Caco-2 (cell line): ENCODE results near the gene ANTXR2. TPM values are rescaled to one million over a fixed set of nuclear protein-coding genes. Genes with fewer than 3 reads are reported as not detected.

Experiments used
- BruUV-seq: library from RNA; stranded (reverse); fragments of 400-500 nt; replicated peaks from 2 replicates; lab custom pipeline; 2021; lab: Mats Ljungman, UMichigan
- CTCF ChIA-PET: fragments of 300-600 bp; sonication (Branson Sonifier 250); formaldehyde crosslinking; loops from one replicate; lab custom pipeline; 2022; ENCODE audit warnings: antibody characterized with exemption; lab: Charles Lee
- POLR2A ChIA-PET: fragments of 300-600 bp; sonication (Branson Sonifier 250); formaldehyde crosslinking; loops from one replicate; lab custom pipeline; 2022; ENCODE audit warnings: antibody characterized with exemption; lab: Charles Lee
- DNase-seq, 2 experiments: peaks; one replicate each; pipeline versions ENCODE4 v3.0.0 to v3.0.0-alpha.2; 2020 to 2022
- H3K27me3 ChIP-seq: replicated peaks from 2 replicates; pipeline ENCODE4 v1.6.0; 2011; ENCODE audit warnings: low read length; ENCODE audit not compliant: control insufficient read depth, insufficient read depth
- H3K36me3 ChIP-seq: 2 replicates; pipeline ENCODE4 v1.5.1; 2011; ENCODE audit warnings: low read length; ENCODE audit not compliant: control insufficient read depth, insufficient read depth
- H3K4me1 ChIP-seq: fragments of 250-450 bp; sonication (Bioruptor Pico); 2 replicates; pipeline ENCODE4 v1.5.1; 2020; ENCODE audit warnings: mild to moderate bottlenecking
- H3K4me3 ChIP-seq: 2 replicates; pipeline ENCODE4 v1.5.1; 2011; ENCODE audit warnings: low read depth, mild to moderate bottlenecking, control low read depth, low read length
- H3K9me3 ChIP-seq: fragments of 250-450 bp; sonication (Bioruptor Pico); 2 replicates; pipeline ENCODE4 v1.5.1; 2020; ENCODE audit warnings: mild to moderate bottlenecking, moderate library complexity
- H3K27ac Mint-ChIP-seq: one replicate; pipeline ENCODE4 v1.8.0; 2022; ENCODE audit warnings: mixed read lengths; ENCODE audit not compliant: unreplicated experiment
- H3K27me3 Mint-ChIP-seq: one replicate; pipeline ENCODE4 v1.8.0; 2022; ENCODE audit warnings: mixed read lengths; ENCODE audit not compliant: insufficient read depth, unreplicated experiment
- H3K36me3 Mint-ChIP-seq: one replicate; pipeline ENCODE4 v1.8.0; 2022; ENCODE audit warnings: mild to moderate bottlenecking, mixed read lengths; ENCODE audit not compliant: insufficient read depth, unreplicated experiment
- H3K4me1 Mint-ChIP-seq: one replicate; pipeline ENCODE4 v1.8.0; 2022; ENCODE audit warnings: low read depth, mixed read lengths; ENCODE audit not compliant: unreplicated experiment
- H3K4me3 Mint-ChIP-seq: one replicate; pipeline ENCODE4 v1.8.0; 2022; ENCODE audit warnings: mild to moderate bottlenecking, moderate library complexity, mixed read lengths; ENCODE audit not compliant: unreplicated experiment
- H3K9me3 Mint-ChIP-seq: one replicate; pipeline ENCODE4 v1.8.0; 2022; ENCODE audit warnings: mixed read lengths; ENCODE audit not compliant: unreplicated experiment
- intact Hi-C: fragments of 100-400 bp; cut with micrococcal nuclease; formaldehyde crosslinking; loops from one replicate; pipeline ENCODE4 v1.10.0; 2022; ENCODE audit not compliant: unreplicated experiment
- total RNA-seq: library from RNA; stranded (reverse); gene quantifications from 2 replicates; pipeline ENCODE4 v1.2.3, GENCODE V29; 2022
- TF ChIP-seq, protein P1 (sequence below), 2 experiments: fragments of 200-600 bp in 1 of 2; IDR thresholded peaks; 1 replicate in 1 of 2; 2 replicates in 1 of 2; pipeline versions ENCODE4 v1.5.1 to v1.8.0; 2011 to 2022; ENCODE audit warnings: antibody characterized with exemption in 1 of 2, control low read depth in 1 of 2, inconsistent platforms in 1 of 2, low read depth in 1 of 2, low read length in 1 of 2, mild to moderate bottlenecking in 1 of 2, moderate library complexity in 1 of 2; ENCODE audit not compliant: insufficient read depth in 1 of 2, severe bottlenecking in 1 of 2, unreplicated experiment in 1 of 2

Gene ANTXR2
- total RNA-seq, 1 experiment from 2014 or later, result 1.4 TPM

- Mint-ChIP-seq H3K4me3 (no peak overlapping the region), H3K36me3 (no peaks in the 10 kb centered on the region), H3K27ac (no peak overlapping the region), H3K4me1 (no peaks in the 10 kb centered on the region), H3K27me3 (no peaks in the 10 kb centered on the region), H3K9me3 (no peaks in the 10 kb centered on the region)
- Histone ChIP-seq H3K4me3 (no peak overlapping the region), H3K9me3 (no peaks in the 10 kb centered on the region), H3K27me3 (no peaks in the 10 kb centered on the region), H3K36me3 (no peaks in the 10 kb centered on the region), H3K4me1 (no peaks in the 10 kb centered on the region)
- intact Hi-C loops, result no loop called here
- ChIA-PET POLR2A (no interaction called here), CTCF (no interaction called here)
- no TSS peak for BruUV-seq
- DNase-seq, result no peak
- TF ChIP-seq, protein P1, sequence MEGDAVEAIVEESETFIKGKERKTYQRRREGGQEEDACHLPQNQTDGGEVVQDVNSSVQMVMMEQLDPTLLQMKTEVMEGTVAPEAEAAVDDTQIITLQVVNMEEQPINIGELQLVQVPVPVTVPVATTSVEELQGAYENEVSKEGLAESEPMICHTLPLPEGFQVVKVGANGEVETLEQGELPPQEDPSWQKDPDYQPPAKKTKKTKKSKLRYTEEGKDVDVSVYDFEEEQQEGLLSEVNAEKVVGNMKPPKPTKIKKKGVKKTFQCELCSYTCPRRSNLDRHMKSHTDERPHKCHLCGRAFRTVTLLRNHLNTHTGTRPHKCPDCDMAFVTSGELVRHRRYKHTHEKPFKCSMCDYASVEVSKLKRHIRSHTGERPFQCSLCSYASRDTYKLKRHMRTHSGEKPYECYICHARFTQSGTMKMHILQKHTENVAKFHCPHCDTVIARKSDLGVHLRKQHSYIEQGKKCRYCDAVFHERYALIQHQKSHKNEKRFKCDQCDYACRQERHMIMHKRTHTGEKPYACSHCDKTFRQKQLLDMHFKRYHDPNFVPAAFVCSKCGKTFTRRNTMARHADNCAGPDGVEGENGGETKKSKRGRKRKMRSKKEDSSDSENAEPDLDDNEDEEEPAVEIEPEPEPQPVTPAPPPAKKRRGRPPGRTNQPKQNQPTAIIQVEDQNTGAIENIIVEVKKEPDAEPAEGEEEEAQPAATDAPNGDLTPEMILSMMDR (IDR thresholded peaks at IDR 0.05; ENCODE audit: insufficient read depth in 1 of 2, low read depth in 1 of 2, low read length in 1 of 2, severe bottlenecking in 1 of 2, unreplicated experiment in 1 of 2), result no peak
These were observed 90.3 kb downstream of the ANTXR2 start for GRCh38 chr4:79982601-79983322.

DNA sequence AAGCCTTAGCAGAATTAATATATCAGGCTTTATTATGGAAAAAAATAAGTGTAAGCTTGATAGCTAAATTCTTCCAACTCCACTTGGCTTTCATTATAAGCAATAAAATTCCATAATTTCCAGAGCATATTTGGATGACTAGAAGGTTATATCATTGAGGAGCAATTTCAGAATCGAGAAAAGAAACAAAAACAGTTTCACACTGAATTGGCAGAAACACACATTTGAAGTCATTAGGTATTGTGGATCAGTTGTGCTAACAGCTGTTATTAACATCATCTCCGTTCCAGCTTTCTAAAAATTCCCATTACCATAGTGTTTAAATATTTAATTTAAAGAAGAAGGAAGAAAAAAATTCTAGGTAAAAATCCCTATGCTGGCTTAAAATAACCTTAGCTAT, 92.6 kb downstream of the ANTXR2 start:
- TF ChIP-seq, protein P1 (IDR thresholded peaks at IDR 0.05; ENCODE audit: insufficient read depth in 1 of 2, low read depth in 1 of 2, low read length in 1 of 2, severe bottlenecking in 1 of 2, unreplicated experiment in 1 of 2), result no peak
- Mint-ChIP-seq H3K4me3 (no peak overlapping the region), H3K27me3 (no peaks in the 10 kb centered on the region), H3K9me3 (no peaks in the 10 kb centered on the region), H3K27ac (no peak overlapping the region), H3K4me1 (no peaks in the 10 kb centered on the region), H3K36me3 (no peaks in the 10 kb centered on the region)
- Histone ChIP-seq H3K4me3 (no peak overlapping the region), H3K4me1 (no peaks in the 10 kb centered on the region), H3K36me3 (no peaks in the 10 kb centered on the region), H3K27me3 (no peaks in the 10 kb centered on the region), H3K9me3 (no peaks in the 10 kb centered on the region)
- intact Hi-C loops, result no loop called here
- ChIA-PET CTCF (no interaction called here), POLR2A (no interaction called here)
- DNase-seq, result no peak
- no TSS peak for BruUV-seq

DNA sequence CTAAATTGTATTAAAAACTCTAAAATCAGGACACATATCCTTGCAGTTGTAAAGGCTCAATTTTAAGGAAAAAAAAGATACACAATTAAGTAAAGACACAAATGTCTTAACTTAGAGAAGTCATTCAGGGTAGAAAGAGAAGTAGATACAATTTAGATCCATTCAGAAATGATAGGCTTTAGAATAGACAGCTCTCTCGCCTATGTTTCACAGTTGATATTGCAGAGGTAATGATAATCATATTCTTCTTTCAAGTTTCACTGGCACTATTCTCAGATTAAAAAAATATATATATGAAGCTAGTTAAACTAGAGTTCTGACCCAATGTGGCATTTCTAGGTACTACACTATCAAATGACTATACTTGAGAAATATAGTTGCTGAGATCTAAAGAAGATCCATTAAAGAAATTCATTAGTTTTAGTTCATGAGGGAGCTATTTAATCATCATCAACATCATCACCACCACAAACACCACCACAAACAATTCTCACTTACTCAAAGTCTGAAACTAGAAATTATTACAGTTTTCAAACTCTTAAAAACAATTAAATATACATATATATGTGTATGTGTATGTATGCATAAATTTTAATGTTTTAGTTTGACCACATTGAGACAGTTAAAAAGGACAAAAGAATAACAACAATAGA, 93.1 kb downstream of the ANTXR2 start:
- Mint-ChIP-seq H3K27me3 (no peaks in the 10 kb centered on the region), H3K9me3 (no peaks in the 10 kb centered on the region), H3K36me3 (no peaks in the 10 kb centered on the region), H3K27ac (no peak overlapping the region), H3K4me3 (no peak overlapping the region), H3K4me1 (no peaks in the 10 kb centered on the region)
- POLR2A ChIA-PET, result no interaction called here
- DNase-seq, result no peak
- no peaks in the 10 kb centered on the region for H3K9me3 ChIP-seq
- no peaks in the 10 kb centered on the region for H3K27me3 ChIP-seq
- CTCF ChIA-PET, result no interaction called here
- no peak overlapping the region for H3K4me3 ChIP-seq
- TF ChIP-seq, protein P1 (IDR thresholded peaks at IDR 0.05; ENCODE audit: insufficient read depth in 1 of 2, low read depth in 1 of 2, low read length in 1 of 2, severe bottlenecking in 1 of 2, unreplicated experiment in 1 of 2), result no peak
- no TSS peak for BruUV-seq
- intact Hi-C loops, result no loop called here
- H3K36me3 ChIP-seq, result no peaks in the 10 kb centered on the region
- H3K4me1 ChIP-seq, result no peaks in the 10 kb centered on the region
